Peyer's patch (tissue), 4 donors: ENCODE results near the gene ACSM2B. TPM values are rescaled to one million over a fixed set of nuclear protein-coding genes. Genes with fewer than 3 reads are reported as not detected.

Experiments
- DNase-seq, 3 donors: peaks; one replicate each; pipeline ENCODE4 v3.0.0-alpha.2; 2017 to 2019
- H3K27ac ChIP-seq, 4 donors: fragments of 200-600 bp; sonication (generic); one replicate each; pipeline ENCODE4 v1.5.1; 2016 to 2019
- H3K27me3 ChIP-seq, 2 donors: fragments of 200-600 bp; sonication (generic); one replicate each; pipeline ENCODE4 v1.5.1; 2019
- H3K36me3 ChIP-seq, 3 donors: fragments of 200-600 bp; sonication (generic); one replicate each; pipeline ENCODE4 v1.5.1; 2016 to 2019
- H3K4me1 ChIP-seq, 4 donors: fragments of 200-600 bp; sonication (generic); one replicate each; pipeline ENCODE4 v1.5.1; 2016 to 2019
- H3K4me3 ChIP-seq, 4 donors: fragments of 200-600 bp; sonication (generic); 1 replicate in 3 of 4; 2 replicates in 1 of 4; pipeline ENCODE4 v1.5.1; 2016 to 2019; ENCODE audit warnings: mild to moderate bottlenecking in 1 of 4
- H3K9me3 ChIP-seq, 4 donors: fragments of 200-600 bp; sonication (generic); one replicate each; pipeline ENCODE4 v1.5.1; 2016 to 2019; ENCODE audit warnings: mild to moderate bottlenecking in 1 of 4
- CTCF ChIP-seq, 6 experiments: fragments of 450-650 bp in 4 of 6; fragments of 200-600 bp in 2 of 6; sonication (generic) in 1 of 6; IDR thresholded peaks; one replicate each; pipeline ENCODE4 v1.5.1; 2017 to 2019; ENCODE audit warnings: antibody characterized with exemption in 6 of 6, mild to moderate bottlenecking in 3 of 6, moderate library complexity in 1 of 6
- POLR2A ChIP-seq, 2 donors: fragments of 450-650 bp; IDR thresholded peaks; one replicate each; pipeline ENCODE4 v1.5.1; 2017; ENCODE audit warnings: antibody characterized with exemption in 2 of 2, mild to moderate bottlenecking in 2 of 2, moderate library complexity in 2 of 2
- total RNA-seq, 4 donors: library from RNA; depleted of rRNA; stranded (reverse); fragments of >200 nt; gene quantifications; one replicate each; pipeline ENCODE4 v1.1.0, GENCODE V29; 2016

Gene ACSM2B
- total RNA-seq, 4 donors from 2014 or later: not detected

DNA sequence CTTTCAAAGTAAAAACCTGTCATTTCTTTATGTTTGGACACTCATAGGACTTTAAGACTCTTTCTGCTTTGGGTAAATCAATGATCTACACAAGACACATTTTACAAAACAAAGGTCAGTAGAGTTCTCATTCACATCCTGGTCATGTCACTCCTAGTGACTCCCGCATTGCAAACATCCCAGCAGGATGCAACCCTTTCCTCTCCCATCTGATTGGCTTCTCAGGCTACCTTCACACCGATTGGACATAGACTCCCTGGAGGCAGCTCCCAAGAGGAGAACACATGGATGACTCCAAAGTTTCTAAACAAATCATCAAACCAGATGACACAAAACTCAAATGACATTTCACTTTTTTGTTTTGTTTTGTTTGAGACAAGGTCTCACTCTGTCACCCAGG, 43.8 kb upstream of the ACSM2B start:
- TF ChIP-seq CTCF (IDR thresholded peaks at IDR 0.05): no peak
- TF ChIP-seq POLR2A (IDR thresholded peaks at IDR 0.05): no peak
- H3K4me3 ChIP-seq: no peak overlapping the region
- H3K27ac ChIP-seq: no peak overlapping the region
- no peaks in the 10 kb centered on the region for H3K4me1 ChIP-seq
- no peaks in the 10 kb centered on the region for H3K36me3 ChIP-seq
- no peaks in the 10 kb centered on the region for H3K27me3 ChIP-seq
- no peak for DNase-seq
- no peaks in the 10 kb centered on the region for H3K9me3 ChIP-seq

- Histone ChIP-seq H3K9me3 (no peaks in the 10 kb centered on the region), H3K36me3 (no peaks in the 10 kb centered on the region), H3K27ac (no peak overlapping the region), H3K4me3 (no peak overlapping the region), H3K4me1 (no peaks in the 10 kb centered on the region), H3K27me3 (no peaks in the 10 kb centered on the region)
- DNase-seq: no peak
- TF ChIP-seq POLR2A (IDR thresholded peaks at IDR 0.05) (no peak), CTCF (IDR thresholded peaks at IDR 0.05) (no peak)
Observed at GRCh38 chr16:20617271-20617670, 41.1 kb upstream of the ACSM2B start.

GRCh38 chr16:20614186-20615141, 38.3 kb upstream of the ACSM2B start:
- no peak overlapping the region for H3K27ac ChIP-seq
- no peak for DNase-seq
- H3K4me1 ChIP-seq: no peaks in the 10 kb centered on the region
- H3K9me3 ChIP-seq: no peaks in the 10 kb centered on the region
- H3K36me3 ChIP-seq: no peaks in the 10 kb centered on the region
- no peak overlapping the region for H3K4me3 ChIP-seq
- no peaks in the 10 kb centered on the region for H3K27me3 ChIP-seq
- TF ChIP-seq POLR2A (IDR thresholded peaks at IDR 0.05): no peak
- TF ChIP-seq CTCF (IDR thresholded peaks at IDR 0.05): no peak

DNA sequence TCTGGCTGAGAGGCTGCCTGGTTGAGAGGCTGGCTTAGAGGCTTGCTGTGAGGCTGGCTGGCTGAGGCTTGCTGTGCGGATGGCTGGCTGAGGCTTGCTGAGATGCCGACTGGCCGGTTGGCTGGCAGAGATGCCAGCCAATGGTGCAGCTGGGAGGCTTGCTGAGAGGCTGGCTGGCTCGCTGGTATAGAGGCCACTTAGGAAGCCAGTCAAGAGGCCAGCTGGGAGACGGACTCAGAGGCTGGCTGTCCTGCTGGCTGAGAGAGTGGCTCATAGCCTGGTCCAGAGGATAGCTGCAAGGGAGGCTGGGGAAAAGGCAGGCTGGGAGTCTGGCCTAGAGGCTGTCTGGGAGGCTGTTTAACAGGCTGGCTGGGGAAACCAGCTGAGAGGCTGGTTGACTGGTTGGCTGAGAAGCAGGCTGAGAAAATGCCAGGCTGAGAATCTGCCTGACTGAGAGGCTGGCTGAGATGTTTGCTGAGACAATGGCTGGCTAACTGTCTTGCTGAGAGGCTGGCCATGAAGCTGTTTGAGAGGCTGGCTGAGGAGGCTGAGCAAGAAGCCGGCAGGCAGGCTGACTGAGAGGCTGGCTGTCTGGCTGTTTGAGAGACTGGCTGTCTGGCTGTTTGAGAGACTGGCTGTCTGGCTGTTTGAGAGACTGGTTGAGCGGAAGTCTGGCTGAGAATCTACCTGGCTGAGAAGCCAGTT, 37.5 kb upstream of the ACSM2B start:
- no peak for TF ChIP-seq POLR2A (IDR thresholded peaks at IDR 0.05)
- TF ChIP-seq CTCF (IDR thresholded peaks at IDR 0.05): no peak
- DNase-seq: no peak
- Histone ChIP-seq H3K36me3 (no peaks in the 10 kb centered on the region), H3K4me3 (peak overlapping the region in 1 of 4 donors; percentile 7), H3K4me1 (no peaks in the 10 kb centered on the region), H3K27ac (peak overlapping the region in 3 of 4 donors; percentile 25 to 52 (median 30)), H3K27me3 (no peaks in the 10 kb centered on the region), H3K9me3 (no peaks in the 10 kb centered on the region)

GRCh38 chr16:20612551-20613480, 36.6 kb upstream of the ACSM2B start:
- no peaks in the 10 kb centered on the region for H3K36me3 ChIP-seq
- no peaks in the 10 kb centered on the region for H3K27me3 ChIP-seq
- H3K4me3 ChIP-seq: peak overlapping the region in 2 of 4 donors; percentile 1 to 7
- TF ChIP-seq POLR2A (IDR thresholded peaks at IDR 0.05) (no peak), CTCF (IDR thresholded peaks at IDR 0.05) (no peak)
- peak in 1 of 3 donors; percentile 49 for DNase-seq
- H3K4me1 ChIP-seq: no peaks in the 10 kb centered on the region
- peak overlapping the region; percentile 38 to 57 (median 52) for H3K27ac ChIP-seq
- H3K9me3 ChIP-seq: no peaks in the 10 kb centered on the region
